Activated T-cell treated with anti-CD3 and anti-CD28 coated beads, Interleukin-2, amount 50 U/mL, for 4 hours (primary cell): ENCODE measurements around the gene DLGAP4. TPM values are rescaled to one million over a fixed set of nuclear protein-coding genes. Genes with fewer than 3 reads are reported as not detected.

Source experiments
- ATAC-seq, 2 donors: fragments of 200-7000 bp; cut with Tn5 transposase; one replicate each; pipeline ENCODE4 v1.10.0; 2021
- DNase-seq: peaks from one replicate; pipeline ENCODE4 v3.0.0-alpha.2; 2020
- H3K27me3 Mint-ChIP-seq: one replicate; pipeline ENCODE4 v1.8.0; 2021; ENCODE audit warnings: low read depth, mixed read lengths
- H3K36me3 Mint-ChIP-seq: one replicate; pipeline ENCODE4 v1.8.0; 2022; ENCODE audit warnings: mixed read lengths; ENCODE audit not compliant: insufficient read depth
- H3K4me1 Mint-ChIP-seq: one replicate; pipeline ENCODE4 v1.8.0; 2021; ENCODE audit warnings: low read depth, mixed read lengths
- H3K4me3 Mint-ChIP-seq: one replicate; pipeline ENCODE4 v1.8.0; 2021; ENCODE audit warnings: mild to moderate bottlenecking, moderate library complexity, mixed read lengths
- H3K9me3 Mint-ChIP-seq: one replicate; pipeline ENCODE4 v1.8.0; 2021; ENCODE audit warnings: mixed read lengths
- total RNA-seq, 3 donors: library from RNA; stranded (reverse); gene quantifications; one replicate each; pipeline ENCODE4 v1.2.1, GENCODE V29; 2021

Gene DLGAP4
- total RNA-seq, 3 donors from 2014 or later = 11.6 to 18.4 (median 12.3) TPM

DNA sequence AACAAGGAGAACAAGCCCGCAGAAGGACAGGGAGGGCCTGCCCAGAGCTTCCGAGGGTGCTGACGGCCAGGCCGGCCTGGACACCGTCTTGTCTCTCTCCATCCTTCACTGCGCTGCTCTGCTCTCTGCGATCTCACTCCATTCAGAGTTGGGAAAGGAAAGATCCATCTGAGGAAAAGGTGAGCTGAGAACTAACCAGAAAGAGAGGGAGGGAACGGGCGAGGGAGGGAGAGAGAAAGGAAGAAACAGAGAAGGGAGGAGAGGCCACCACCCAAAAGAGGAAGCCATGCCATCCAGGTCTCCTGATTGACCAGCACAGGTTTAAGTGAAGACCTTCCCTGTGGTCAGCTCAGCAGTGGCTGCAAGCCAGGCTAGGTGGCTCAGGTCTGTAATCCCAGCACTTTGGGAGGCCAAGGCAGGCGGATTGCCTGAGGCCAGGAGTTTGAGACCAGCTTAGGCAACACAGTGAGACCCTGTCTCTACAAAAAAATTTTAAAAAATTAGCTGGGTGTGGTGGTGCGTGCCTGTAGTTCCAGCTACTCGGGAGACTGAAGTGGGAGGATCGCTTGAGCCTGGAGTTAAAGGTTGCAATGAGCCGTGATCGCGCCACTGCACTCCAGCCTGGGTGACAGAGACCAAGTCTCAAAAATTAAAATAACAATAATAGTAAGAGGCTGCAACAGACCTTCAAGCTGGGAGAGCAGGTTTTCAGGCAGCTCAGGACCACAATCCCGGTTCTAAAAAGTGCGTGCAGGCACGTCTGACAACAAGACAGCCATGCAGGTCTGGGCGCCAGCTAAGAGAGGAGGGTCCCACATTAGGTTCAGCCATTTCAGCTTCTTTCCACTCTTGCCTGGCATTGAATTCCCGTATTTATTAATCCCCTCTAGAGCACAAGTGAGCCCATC lies 34.2 kb upstream of the DLGAP4 start:
- ATAC-seq = no peak
- H3K36me3 Mint-ChIP-seq = no peaks in the 10 kb centered on the region
- no peak overlapping the region for H3K4me3 Mint-ChIP-seq
- no peaks in the 10 kb centered on the region for H3K4me1 Mint-ChIP-seq
- no peak for DNase-seq
- no peaks in the 10 kb centered on the region for H3K9me3 Mint-ChIP-seq
- peaks cover 9% of the 10 kb centered on the region for H3K27me3 Mint-ChIP-seq

DNA sequence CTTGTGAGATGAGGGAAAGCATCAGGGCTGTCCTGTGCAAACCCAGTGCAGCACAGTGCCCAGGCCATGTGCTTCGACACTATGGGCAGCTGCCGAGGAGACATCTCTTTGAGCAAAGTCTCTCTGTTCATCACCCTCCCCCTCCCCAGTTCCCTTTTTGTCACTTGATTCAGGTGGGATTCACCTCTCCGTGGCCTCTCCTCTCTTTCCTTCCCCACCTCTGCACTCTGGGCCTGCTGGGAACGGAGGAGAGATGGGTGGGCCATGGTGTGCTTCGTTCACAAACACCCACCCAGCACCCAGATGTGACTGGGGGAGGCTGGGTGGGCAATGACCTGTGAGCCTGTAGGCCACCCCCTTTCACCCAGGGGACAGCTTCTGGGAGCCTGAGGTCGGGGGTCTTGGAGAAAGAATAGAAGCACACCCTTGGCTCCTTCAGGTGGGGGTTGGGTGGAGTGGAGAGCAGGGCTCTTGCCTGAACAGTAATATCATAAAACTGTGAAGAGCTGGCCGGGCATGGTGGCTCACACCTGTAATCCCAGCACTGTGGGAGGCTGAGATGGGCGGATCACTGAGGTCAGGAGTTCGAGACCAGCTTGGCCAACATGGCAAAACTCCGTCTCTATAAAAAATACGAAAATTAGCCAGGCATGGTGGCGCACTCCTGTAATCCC lies 33.5 kb upstream of the DLGAP4 start:
- Mint-ChIP-seq H3K36me3 (no peaks in the 10 kb centered on the region), H3K9me3 (no peaks in the 10 kb centered on the region), H3K27me3 (peaks cover 13% of the 10 kb centered on the region), H3K4me3 (no peak overlapping the region), H3K4me1 (no peaks in the 10 kb centered on the region)
- ATAC-seq (no peak), DNase-seq (no peak)

DNA sequence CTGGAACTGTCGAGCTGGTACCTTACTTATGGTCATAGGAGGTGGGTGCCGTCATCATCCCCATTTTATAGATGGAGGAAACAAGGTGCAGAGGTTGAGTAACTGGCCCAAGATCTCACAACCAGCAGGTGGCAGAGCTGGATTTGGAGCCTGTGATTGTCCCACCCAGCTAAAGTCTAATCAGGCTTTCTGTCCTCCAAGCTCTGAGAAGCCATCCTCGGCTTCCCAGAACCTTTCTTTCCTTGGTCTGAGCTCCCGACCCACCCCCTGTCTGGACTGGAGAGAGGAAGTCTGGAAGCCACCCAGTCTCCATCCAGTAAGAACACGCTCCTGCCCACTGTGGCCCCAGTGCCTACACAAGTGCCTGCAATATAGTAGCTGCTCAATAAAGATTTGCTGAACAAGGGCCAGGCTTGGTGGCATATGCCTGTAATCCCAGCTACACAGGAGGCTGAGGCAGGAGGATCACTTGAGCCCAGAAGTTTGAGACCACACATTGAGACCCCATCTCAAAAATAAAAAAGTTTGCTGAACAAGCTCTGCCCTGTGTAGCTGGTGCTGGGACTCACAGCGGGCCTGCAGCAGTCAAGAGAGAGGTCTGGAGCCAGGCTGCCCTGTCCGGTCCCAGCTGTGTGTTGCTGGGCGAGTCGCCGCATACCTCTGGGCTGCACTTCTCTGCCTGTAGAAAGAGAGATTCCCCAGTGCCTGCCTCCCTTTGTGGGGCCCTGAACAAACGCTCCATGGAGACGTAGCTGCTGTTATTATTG lies 32.5 kb upstream of the DLGAP4 start:
- no peaks in the 10 kb centered on the region for H3K4me1 Mint-ChIP-seq
- no peaks in the 10 kb centered on the region for H3K36me3 Mint-ChIP-seq
- ATAC-seq = no peak
- DNase-seq = no peak
- no peak overlapping the region for H3K4me3 Mint-ChIP-seq
- H3K27me3 Mint-ChIP-seq = peaks cover 18% of the 10 kb centered on the region
- no peaks in the 10 kb centered on the region for H3K9me3 Mint-ChIP-seq

DNA sequence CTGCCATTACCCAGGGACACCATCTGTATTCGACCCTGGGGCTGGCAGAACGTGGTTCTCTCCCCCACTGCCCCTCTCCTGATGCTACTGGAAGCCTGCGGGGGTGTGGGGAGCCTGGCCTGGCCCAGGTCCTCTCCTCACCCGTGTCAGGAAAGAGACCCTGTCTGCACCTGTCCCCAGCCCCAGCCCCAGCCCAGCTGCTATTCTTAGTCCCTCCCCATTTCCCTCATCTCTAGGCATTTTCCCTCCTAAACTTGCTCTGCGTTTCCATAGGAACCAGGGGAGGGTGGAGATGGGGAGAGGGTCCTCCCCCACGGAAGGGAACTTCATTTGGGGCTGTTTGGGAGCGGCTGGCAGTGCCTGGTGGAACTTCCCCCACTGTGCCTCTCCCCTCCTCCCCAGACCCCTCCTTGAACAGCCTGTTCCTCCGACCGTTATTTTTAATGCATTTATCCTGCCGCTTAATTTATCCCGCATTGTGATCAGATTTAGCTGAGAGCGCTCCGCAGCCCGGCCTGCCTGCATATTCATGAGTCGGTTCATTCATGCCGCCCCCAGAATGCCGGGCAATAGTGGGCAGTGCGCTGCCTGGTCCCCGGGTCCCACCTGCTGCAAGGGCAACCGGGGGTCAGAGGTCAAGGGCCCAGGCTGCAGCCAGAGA lies 31.8 kb upstream of the DLGAP4 start:
- H3K27me3 Mint-ChIP-seq = peaks cover 18% of the 10 kb centered on the region

DNA sequence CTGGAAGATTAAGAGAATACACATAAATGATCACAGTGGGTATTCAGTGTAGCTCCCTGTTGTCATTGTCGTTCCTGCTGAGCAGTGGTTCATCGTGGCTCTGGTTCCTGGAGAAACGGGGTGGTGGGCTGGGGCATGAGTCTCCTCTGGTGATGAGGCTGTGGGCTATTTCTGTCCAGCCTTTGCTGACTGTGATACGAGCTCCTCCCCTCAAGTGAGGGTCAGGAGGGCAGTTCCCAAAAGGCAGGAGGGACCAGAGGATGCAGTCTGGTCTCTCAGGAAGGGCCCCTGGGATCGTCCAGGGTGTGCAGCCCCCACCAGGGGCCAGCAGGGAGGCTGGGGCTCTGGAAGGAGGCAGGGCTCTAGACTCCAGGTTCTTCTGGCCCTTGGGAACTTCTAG lies 31.1 kb upstream of the DLGAP4 start:
- no peaks in the 10 kb centered on the region for H3K9me3 Mint-ChIP-seq
- DNase-seq = no peak
- H3K4me1 Mint-ChIP-seq = no peaks in the 10 kb centered on the region
- no peaks in the 10 kb centered on the region for H3K36me3 Mint-ChIP-seq
- H3K27me3 Mint-ChIP-seq = peaks cover 18% of the 10 kb centered on the region
- no peak for ATAC-seq
- H3K4me3 Mint-ChIP-seq = no peak overlapping the region

More for the DNA sequence above, 31.8 kb upstream of the DLGAP4 start:
- ATAC-seq = no peak
- no peaks in the 10 kb centered on the region for H3K36me3 Mint-ChIP-seq
- no peaks in the 10 kb centered on the region for H3K9me3 Mint-ChIP-seq
- H3K4me3 Mint-ChIP-seq = no peak overlapping the region
- no peaks in the 10 kb centered on the region for H3K4me1 Mint-ChIP-seq
- DNase-seq = no peak

DNA sequence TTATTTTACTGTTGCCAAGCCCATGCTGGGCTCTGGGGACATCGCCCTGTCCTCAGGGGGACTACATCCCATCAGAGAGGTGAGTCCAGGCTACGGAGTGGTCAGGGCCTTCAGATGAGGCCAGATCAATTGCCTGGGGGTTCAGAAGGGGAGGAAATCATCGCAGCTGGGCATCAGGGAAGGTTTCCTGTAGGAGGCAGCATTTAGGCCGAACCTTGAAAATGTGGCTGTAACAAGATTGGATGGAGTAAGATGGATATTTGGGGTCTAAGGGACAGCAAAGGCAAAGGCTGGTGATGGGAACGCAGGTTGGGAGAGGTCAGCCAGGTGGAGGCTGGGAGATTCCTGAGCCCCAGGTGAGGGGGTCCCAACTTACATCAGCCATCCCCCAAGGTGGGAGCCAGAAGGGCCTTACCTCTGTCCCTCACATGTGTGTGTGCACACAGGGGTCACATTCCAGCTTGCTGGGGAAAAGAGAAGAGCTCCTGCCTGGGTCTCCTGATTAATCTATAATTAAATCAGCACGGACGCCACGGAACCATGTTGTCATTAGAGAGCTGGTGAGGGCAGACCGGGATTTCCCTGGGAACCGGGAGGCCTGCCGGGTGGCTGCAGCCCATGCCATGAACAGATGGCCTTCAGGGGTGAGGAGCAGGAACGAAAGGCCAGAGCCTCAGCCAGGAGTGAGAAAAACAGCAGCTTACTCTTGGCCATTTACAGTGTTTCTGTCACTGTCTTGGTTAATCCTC lies 30.5 kb upstream of the DLGAP4 start:
- Mint-ChIP-seq H3K4me3 (no peak overlapping the region), H3K27me3 (peaks cover 21% of the 10 kb centered on the region), H3K4me1 (no peaks in the 10 kb centered on the region), H3K36me3 (no peaks in the 10 kb centered on the region), H3K9me3 (no peaks in the 10 kb centered on the region)
- ATAC-seq (no peak), DNase-seq (no peak)

DNA sequence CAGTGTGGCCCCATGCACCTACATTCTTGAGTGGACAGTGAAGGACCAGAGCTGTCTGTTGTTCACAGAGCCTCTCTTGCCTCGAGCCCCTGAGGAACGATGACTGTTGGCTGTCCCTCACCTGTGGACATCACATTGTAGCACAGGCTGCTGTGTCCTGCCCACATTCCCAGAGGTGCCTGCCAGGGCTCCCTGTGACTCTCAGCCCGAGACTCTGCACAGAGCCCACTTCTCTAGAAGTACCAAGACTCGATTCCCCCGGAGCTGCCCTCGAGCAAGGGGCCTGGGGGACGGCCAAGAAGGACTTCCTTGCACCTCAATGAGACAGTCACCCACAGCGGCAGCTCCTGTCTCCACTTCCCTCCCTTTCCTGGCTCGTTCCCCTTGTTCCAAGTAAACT lies 28.6 kb upstream of the DLGAP4 start:
- Mint-ChIP-seq H3K27me3 (peaks cover 22% of the 10 kb centered on the region), H3K9me3 (no peaks in the 10 kb centered on the region), H3K36me3 (no peaks in the 10 kb centered on the region), H3K4me3 (no peak overlapping the region), H3K4me1 (no peaks in the 10 kb centered on the region)
- ATAC-seq = no peak
- DNase-seq = no peak

DNA sequence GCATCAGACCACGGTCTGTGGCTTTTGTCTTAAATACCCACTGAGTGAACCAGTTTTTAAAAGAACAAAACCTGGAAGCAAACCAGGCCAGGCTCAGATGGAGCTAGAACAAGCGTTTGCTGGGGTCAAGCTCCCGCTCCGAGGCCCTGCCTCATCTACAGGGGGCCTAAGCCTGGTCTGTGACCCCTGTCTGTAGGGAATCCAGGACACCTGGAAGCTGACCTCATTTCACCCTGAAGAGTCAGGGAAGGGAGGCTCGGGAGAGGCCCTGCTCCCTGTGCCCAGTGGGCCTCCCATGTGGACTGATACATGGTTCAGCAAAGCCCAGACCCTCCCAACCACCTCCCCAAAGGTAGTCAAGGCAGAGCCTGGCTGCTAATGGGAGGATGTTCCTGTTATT lies 26.8 kb upstream of the DLGAP4 start:
- no peak for ATAC-seq
- H3K4me3 Mint-ChIP-seq = no peak overlapping the region

DNA sequence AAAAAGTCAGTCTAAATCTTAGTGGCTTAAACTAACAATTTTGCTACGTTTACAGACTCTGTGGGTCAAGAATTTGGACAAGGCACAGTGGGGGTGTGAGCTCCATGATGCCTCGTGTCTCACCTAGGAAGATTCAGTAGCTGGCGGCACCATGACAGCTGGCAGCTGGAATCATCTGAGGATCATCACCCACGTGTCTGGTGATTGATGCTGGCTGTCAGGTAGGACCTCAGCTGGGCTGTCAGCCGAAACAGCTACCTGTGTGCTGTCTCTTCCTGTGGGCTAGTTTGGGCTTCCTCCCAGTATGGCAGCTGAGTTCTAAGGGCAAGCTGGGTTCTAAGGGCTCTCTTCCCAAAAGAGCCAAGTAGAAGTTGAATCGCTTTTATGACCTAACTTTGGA lies 26.4 kb upstream of the DLGAP4 start:
- Mint-ChIP-seq H3K9me3 (no peaks in the 10 kb centered on the region), H3K36me3 (no peaks in the 10 kb centered on the region), H3K4me3 (no peak overlapping the region), H3K4me1 (no peaks in the 10 kb centered on the region), H3K27me3 (peaks cover 20% of the 10 kb centered on the region)
- ATAC-seq (no peak), DNase-seq (no peak)

More for the DNA sequence above, 26.8 kb upstream of the DLGAP4 start:
- no peaks in the 10 kb centered on the region for H3K4me1 Mint-ChIP-seq
- no peak for DNase-seq
- H3K36me3 Mint-ChIP-seq = no peaks in the 10 kb centered on the region
- peaks cover 20% of the 10 kb centered on the region for H3K27me3 Mint-ChIP-seq
- H3K9me3 Mint-ChIP-seq = no peaks in the 10 kb centered on the region

DNA sequence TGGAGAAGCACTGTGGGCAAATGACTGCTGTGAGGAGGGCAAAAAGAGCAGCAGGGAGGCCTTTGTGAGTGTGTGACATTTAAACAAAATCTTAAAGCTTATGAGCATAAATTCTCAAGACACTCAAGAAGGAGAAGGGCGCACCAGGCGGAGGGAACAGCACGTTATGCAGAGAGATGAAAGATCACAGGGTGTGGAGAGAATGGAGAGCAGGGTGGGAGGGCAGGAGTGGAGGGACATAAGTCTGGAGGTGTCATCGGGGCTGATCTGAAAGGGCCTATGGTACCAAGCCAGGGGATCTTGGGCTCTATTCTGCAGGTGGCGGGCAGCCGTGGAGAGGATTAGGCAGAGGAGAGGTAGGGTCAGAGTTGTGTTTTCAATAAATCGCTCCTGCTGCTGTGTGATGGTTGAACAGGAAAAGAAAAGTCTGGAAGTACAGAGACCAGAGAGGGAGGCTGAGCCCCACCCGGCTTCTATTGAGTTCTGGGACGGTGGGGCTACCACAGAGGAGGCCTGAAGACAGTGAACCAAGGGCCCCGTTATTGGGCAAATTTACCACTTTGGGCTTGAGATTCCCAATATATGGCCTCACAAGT lies 24.3 kb upstream of the DLGAP4 start:
- H3K27me3 Mint-ChIP-seq = peaks cover 19% of the 10 kb centered on the region
- ATAC-seq = no peak
- no peaks in the 10 kb centered on the region for H3K9me3 Mint-ChIP-seq
- no peaks in the 10 kb centered on the region for H3K36me3 Mint-ChIP-seq
- no peaks in the 10 kb centered on the region for H3K4me1 Mint-ChIP-seq
- H3K4me3 Mint-ChIP-seq = no peak overlapping the region
- DNase-seq = no peak

DNA sequence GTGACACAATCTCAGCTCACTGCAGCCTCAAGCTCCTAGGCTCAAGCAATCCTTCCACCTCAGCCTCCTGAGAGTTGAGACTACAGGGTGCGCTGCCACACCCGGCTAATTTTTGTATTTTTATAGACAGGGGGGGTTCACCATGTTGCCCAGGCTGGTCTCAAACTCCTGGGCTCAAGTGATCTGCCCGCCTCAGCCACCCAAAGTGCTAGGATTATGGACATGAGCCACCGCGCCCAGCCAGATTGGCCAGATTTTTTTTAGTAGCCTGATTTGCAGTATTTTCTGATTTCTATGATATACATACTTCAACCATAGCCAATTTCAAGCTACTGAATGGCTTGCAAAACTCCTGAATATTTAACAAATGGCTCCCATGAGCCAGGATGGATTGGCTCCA lies 21.4 kb upstream of the DLGAP4 start:
- no peak overlapping the region for H3K4me3 Mint-ChIP-seq
- DNase-seq (no peak), ATAC-seq (no peak)
- H3K36me3 Mint-ChIP-seq = no peaks in the 10 kb centered on the region
- peaks cover 18% of the 10 kb centered on the region for H3K27me3 Mint-ChIP-seq
- no peaks in the 10 kb centered on the region for H3K4me1 Mint-ChIP-seq
- peaks cover 8% of the 10 kb centered on the region for H3K9me3 Mint-ChIP-seq

DNA sequence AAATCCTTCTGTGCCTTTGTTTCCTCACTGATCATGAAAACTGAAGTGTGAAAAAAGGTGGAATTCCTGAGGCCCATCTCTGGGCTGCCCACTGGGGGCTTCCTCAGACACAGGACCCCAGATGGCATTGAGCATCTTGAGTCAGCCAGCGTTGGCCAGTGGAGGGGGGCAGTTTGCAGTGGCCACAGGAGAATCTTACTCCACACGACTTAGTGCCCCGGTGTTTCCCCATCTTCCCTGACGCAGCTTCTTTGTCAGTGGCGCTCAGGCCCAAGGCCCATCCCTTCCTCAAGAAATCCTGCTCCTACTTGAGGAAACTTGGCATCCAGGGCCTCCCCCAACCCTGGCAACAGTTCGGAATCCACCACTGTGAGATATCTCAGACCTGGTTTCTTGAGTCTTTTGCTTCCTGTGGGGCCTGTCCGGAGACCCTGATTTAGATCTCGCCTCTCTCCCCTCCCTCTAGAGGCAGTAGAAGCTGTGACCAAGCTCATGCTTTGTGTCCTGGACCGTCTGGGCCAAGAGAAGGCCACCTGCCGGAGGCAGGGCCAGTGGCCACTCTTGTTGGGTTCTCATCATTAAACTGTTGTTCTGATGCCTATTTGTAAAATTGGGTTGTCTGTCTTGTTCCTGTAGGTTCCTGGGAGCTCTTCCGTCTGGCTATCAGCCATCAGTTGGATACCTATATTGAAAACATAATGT lies 20.2 kb upstream of the DLGAP4 start:
- ATAC-seq = no peak
- no peak for DNase-seq
- H3K9me3 Mint-ChIP-seq = peaks cover 8% of the 10 kb centered on the region
- no peaks in the 10 kb centered on the region for H3K36me3 Mint-ChIP-seq
- peaks cover 18% of the 10 kb centered on the region for H3K27me3 Mint-ChIP-seq
- H3K4me3 Mint-ChIP-seq = no peak overlapping the region
- H3K4me1 Mint-ChIP-seq = no peaks in the 10 kb centered on the region

DNA sequence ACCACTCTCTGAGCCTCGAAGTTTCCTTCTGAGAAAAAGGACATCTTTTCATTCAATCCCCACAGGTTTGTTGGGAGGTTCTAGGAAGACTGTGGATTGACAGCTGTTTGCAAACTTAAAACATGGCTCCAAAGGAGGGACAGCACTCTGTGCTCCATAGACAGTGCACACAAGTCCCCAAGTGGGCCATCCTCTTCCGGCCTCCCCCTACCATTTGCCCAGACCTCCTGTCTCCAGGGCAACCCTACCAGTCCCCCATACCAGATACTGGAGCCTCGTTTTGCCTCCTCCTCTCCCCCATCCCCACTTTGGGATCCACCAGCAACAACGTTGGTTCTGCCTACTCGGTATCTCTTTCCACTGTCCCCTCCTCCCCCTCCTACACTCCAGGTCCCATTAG lies 8.5 kb upstream of the DLGAP4 start:
- ATAC-seq = no peak
- Mint-ChIP-seq H3K4me3 (no peak overlapping the region), H3K36me3 (no peaks in the 10 kb centered on the region), H3K4me1 (no peaks in the 10 kb centered on the region), H3K9me3 (no peaks in the 10 kb centered on the region), H3K27me3 (peaks cover 66% of the 10 kb centered on the region)
- DNase-seq = no peak
